HepG2 (cell line): ENCODE data around the gene ARHGAP4. TPM values are rescaled to one million over a fixed set of nuclear protein-coding genes. Genes with fewer than 3 reads are reported as not detected.

Experiments used
- AHR ChIP-seq: IDR thresholded peaks from 2 replicates; pipeline ENCODE4 v1.6.1; 2018; ENCODE audit warnings: missing genetic modification reagents, missing compliant biosample characterization
- E2F2 ChIP-seq: sonication (generic); formaldehyde crosslinking; IDR thresholded peaks from 2 replicates; pipeline ENCODE4 v1.4.0; 2020; ENCODE audit warnings: missing genetic modification reagents, borderline replicate concordance
- EP300 ChIP-seq, 3 experiments: sonication (generic) in 1 of 3; formaldehyde crosslinking in 1 of 3; IDR thresholded peaks; 2 replicates each; pipeline versions ENCODE4 v1.5.1 to v1.6.1; 2011 to 2020; ENCODE audit warnings: low read depth in 2 of 3, low read length in 2 of 3, borderline replicate concordance in 1 of 3, improper control_type of control experiment in 1 of 3, mild to moderate bottlenecking in 1 of 3, missing genetic modification reagents in 1 of 3, moderate library complexity in 1 of 3
- FOXA1 ChIP-seq, 2 experiments: fragments of 450-650 bp in 1 of 2; sonication (generic) in 1 of 2; formaldehyde crosslinking in 1 of 2; IDR thresholded peaks; 2 replicates each; pipeline versions ENCODE4 v1.4.0 to v1.6.1; 2016 to 2020; ENCODE audit warnings: missing genetic modification reagents in 1 of 2
- FOXP1 ChIP-seq, 2 experiments: fragments of 450-650 bp in 1 of 2; IDR thresholded peaks; 2 replicates each; pipeline ENCODE4 v1.6.1; 2017 to 2018; ENCODE audit warnings: antibody characterized with exemption in 1 of 2
- HIVEP1 ChIP-seq: sonication (generic); formaldehyde crosslinking; IDR thresholded peaks from 2 replicates; pipeline ENCODE4 v1.4.0; 2020; ENCODE audit warnings: mild to moderate bottlenecking, missing genetic modification reagents
- JUNB ChIP-seq: sonication (generic); formaldehyde crosslinking; IDR thresholded peaks from 2 replicates; pipeline ENCODE4 v1.8.0; 2022; ENCODE audit warnings: missing genetic modification reagents, mild to moderate bottlenecking, borderline replicate concordance
- MEIS2 ChIP-seq: sonication (generic); formaldehyde crosslinking; IDR thresholded peaks from 2 replicates; pipeline ENCODE4 v1.9.0; 2021; ENCODE audit warnings: mild to moderate bottlenecking, missing genetic modification reagents
- PAXIP1 ChIP-seq: sonication (generic); formaldehyde crosslinking; conservative IDR thresholded peaks from 2 replicates; pipeline ENCODE4 v1.4.0; 2020; ENCODE audit warnings: mild to moderate bottlenecking, missing genetic modification reagents, moderate library complexity
- PCBP2 ChIP-seq: fragments of 200-400 bp; formaldehyde crosslinking; optimal IDR thresholded peaks from 2 replicates; pipeline ENCODE3; 2018; ENCODE audit warnings: low read length, low read depth; ENCODE audit not compliant: poor library complexity, severe bottlenecking
- SOX6 ChIP-seq, 2 experiments: fragments of 450-650 bp in 1 of 2; sonication (generic) in 1 of 2; formaldehyde crosslinking in 1 of 2; IDR thresholded peaks; 2 replicates each; pipeline versions ENCODE4 v1.4.0 to v1.6.1; 2017 to 2020; ENCODE audit warnings: antibody characterized with exemption in 1 of 2, mild to moderate bottlenecking in 1 of 2, missing genetic modification reagents in 1 of 2
- SRSF9 ChIP-seq: fragments of 200-400 bp; formaldehyde crosslinking; IDR thresholded peaks from 2 replicates; pipeline ENCODE4 v1.6.1; 2018; ENCODE audit warnings: borderline replicate concordance, mild to moderate bottlenecking, low read depth, low read length; ENCODE audit not compliant: insufficient read depth, poor library complexity, severe bottlenecking
- U2AF2 ChIP-seq: fragments of 200-400 bp; formaldehyde crosslinking; IDR thresholded peaks from 2 replicates; pipeline ENCODE4 v1.6.1; 2017; ENCODE audit warnings: low read depth, mild to moderate bottlenecking, low read length
- ZNF446 ChIP-seq: sonication (generic); formaldehyde crosslinking; IDR thresholded peaks from 2 replicates; pipeline ENCODE4 v1.5.0; 2020; ENCODE audit warnings: mild to moderate bottlenecking, missing genetic modification reagents
- ZNF510 ChIP-seq: sonication (generic); formaldehyde crosslinking; IDR thresholded peaks from 2 replicates; pipeline ENCODE4 v1.4.0; 2020; ENCODE audit warnings: low read depth, mild to moderate bottlenecking, missing genetic modification reagents
- ZNF580 ChIP-seq: IDR thresholded peaks from 2 replicates; pipeline ENCODE4 v1.6.1; 2016; ENCODE audit warnings: low read depth, borderline replicate concordance
- ZNF639 ChIP-seq: conservative IDR thresholded peaks from 2 replicates; pipeline ENCODE4 v1.6.1; 2018; ENCODE audit warnings: missing genetic modification reagents
- ZNF660 ChIP-seq: sonication (generic); formaldehyde crosslinking; IDR thresholded peaks from 2 replicates; pipeline ENCODE4 v1.5.1; 2020; ENCODE audit warnings: mild to moderate bottlenecking, low read depth, missing genetic modification reagents, borderline replicate concordance
- ZNF674 ChIP-seq: sonication (generic); formaldehyde crosslinking; IDR thresholded peaks from 2 replicates; pipeline ENCODE4 v1.5.0; 2020; ENCODE audit warnings: low read depth, mild to moderate bottlenecking, missing genetic modification reagents
- ZNF83 ChIP-seq: sonication (generic); formaldehyde crosslinking; IDR thresholded peaks from 2 replicates; pipeline ENCODE4 v1.4.0; 2020; ENCODE audit warnings: missing genetic modification reagents, mild to moderate bottlenecking, borderline replicate concordance
- polyA plus RNA-seq, 8 experiments: library from polyadenylated mRNA; depleted of rRNA in 3 of 8; stranded (reverse) in 7 of 8; unstranded in 1 of 8; fragments of >200 nt; fragmentation: Illumina TruSeq in 4 of 8; extraction: Trizol in 4 of 8; gene quantifications; 2 replicates each; pipeline versions ENCODE4 v1.2.1 to v1.2.3, GENCODE V29; 2011 to 2016; ENCODE audit warnings: low read depth in 4 of 8, missing spikeins in 1 of 8, mixed read lengths in 1 of 8; ENCODE audit not compliant: insufficient read depth in 1 of 8
- total RNA-seq, 5 experiments: library from RNA; depleted of rRNA; stranded (reverse); fragments of >200 nt; fragmentation: Illumina TruSeq; extraction: Trizol; gene quantifications; 2 replicates each; pipeline ENCODE4 v1.2.3, GENCODE V29; 2016; ENCODE audit warnings: low read depth in 1 of 5

ARHGAP4 gene
- total and polyA plus RNA-seq, 2 of the 13 experiments (the other 11 are each of a cell fraction or from before 2014, with no cell fraction given) = 0.57 to 0.64 TPM

GRCh38 chrX:153941336-153942252 is 15.5 kb upstream of the ARHGAP4 start (continued):
- TF ChIP-seq PAXIP1 (CRISPR knock-in tag) (peak; percentile 26; the same call in 1 of the 2 replicates), ZNF660 (no peak), ZNF83 (CRISPR knock-in tag) (no peak), ZNF674 (CRISPR knock-in tag) (no peak), SRSF9 (no peak), ZNF446 (CRISPR knock-in tag) (no peak), U2AF2 (no peak), E2F2 (CRISPR knock-in tag) (no peak), ZNF510 (CRISPR knock-in tag) (no peak), PCBP2 (no peak), EP300 (IDR thresholded peaks at IDR 0.05; ENCODE audit: low read depth in 2 of 2, low read length in 2 of 2) (no peak), EP300 (CRISPR knock-in tag; IDR thresholded peaks at IDR 0.05; ENCODE audit: borderline replicate concordance) (no peak), ZNF580 (CRISPR knock-in tag) (no peak), SOX6 (IDR thresholded peaks at IDR 0.05) (no peak), SOX6 (CRISPR knock-in tag; IDR thresholded peaks at IDR 0.05) (0 out of 2 replicates have a peak, but pooled peaks have one; percentile 34), AHR (CRISPR knock-in tag) (no peak), HIVEP1 (CRISPR knock-in tag) (no peak), ZNF639 (CRISPR knock-in tag) (no peak), FOXP1 (IDR thresholded peaks at IDR 0.05) (no peak), FOXP1 (CRISPR knock-in tag; IDR thresholded peaks at IDR 0.05) (no peak), JUNB (no peak), FOXA1 (IDR thresholded peaks at IDR 0.05) (no peak), FOXA1 (CRISPR knock-in tag; IDR thresholded peaks at IDR 0.05) (no peak), MEIS2 (0 out of 2 replicates have a peak, but pooled peaks have one; percentile 25)
